Cardiac muscle cell (in vitro differentiated cells and primary cell): ENCODE measurements around the gene PLK4. TPM values are rescaled to one million over a fixed set of nuclear protein-coding genes. Genes with fewer than 3 reads are reported as not detected.

Experiments
- DNase-seq, 2 donors: peaks; one replicate each; pipeline versions ENCODE4 v3.0.0 to v3.0.0-alpha.2; 2010 to 2017; ENCODE audit warnings: low read depth in 1 of 2, low spot score in 1 of 2
- H3K27ac ChIP-seq: fragments of 200-600 bp; sonication (generic); 2 replicates; pipeline ENCODE4 v1.5.1; 2016
- H3K27me3 ChIP-seq: fragments of 200-600 bp; sonication (generic); 2 replicates; pipeline ENCODE4 v1.6.0; 2016; ENCODE audit warnings: control low read depth
- H3K36me3 ChIP-seq: fragments of 200-600 bp; sonication (generic); 2 replicates; pipeline ENCODE4 v1.5.1; 2016; ENCODE audit warnings: control low read depth
- H3K4me1 ChIP-seq: fragments of 200-600 bp; sonication (generic); 2 replicates; pipeline ENCODE4 v1.8.1; 2017; ENCODE audit warnings: low read depth, mild to moderate bottlenecking, mixed run types
- H3K4me3 ChIP-seq: fragments of 200-600 bp; sonication (generic); 2 replicates; pipeline ENCODE4 v1.5.1; 2016; ENCODE audit warnings: mild to moderate bottlenecking
- H3K9me3 ChIP-seq: fragments of 200-600 bp; sonication (generic); 2 replicates; pipeline ENCODE4 v1.5.1; 2017; ENCODE audit warnings: low read depth, mild to moderate bottlenecking, control low read depth
- CTCF ChIP-seq: IDR thresholded peaks from 2 replicates; pipeline ENCODE4 v1.5.1; 2012; ENCODE audit warnings: low read depth, mild to moderate bottlenecking, low read length
- polyA plus RNA-seq: library from polyadenylated mRNA; unstranded; fragments of >200 nt; fragmentation: Nextera tagmentation; extraction: Ambion mirVana; gene quantifications from 2 replicates; pipeline ENCODE4 v1.2.1, GENCODE V29; 2016
- total RNA-seq: library from RNA; depleted of rRNA; stranded (reverse); fragments of >200 nt; gene quantifications from 2 replicates; pipeline ENCODE4 v1.2.3, GENCODE V29; 2016

Gene PLK4
- total and polyA plus RNA-seq, 2 experiments from 2014 or later = 5.2 to 13.0 TPM

- Histone ChIP-seq H3K4me1 (no peaks in the 10 kb centered on the region), H3K36me3 (peaks cover 8% of the 10 kb centered on the region), H3K9me3 (no peaks in the 10 kb centered on the region), H3K4me3 (no peak overlapping the region), H3K27me3 (no peaks in the 10 kb centered on the region), H3K27ac (no peak overlapping the region)
- peak in 1 of 2 donors; percentile 35 for DNase-seq
- TF ChIP-seq CTCF = no peak
These were observed 56.3 kb downstream of the PLK4 start for GRCh38 chr4:127936974-127937373.

Other genes with a start within 250 kb of the PLK4 start
- gene INTU, start 247.9 kb upstream of the PLK4 start, total RNA-seq = 5.0 and 18.0 TPM in 2 replicates
- gene INTU, start 247.9 kb upstream of the PLK4 start, polyA plus RNA-seq = 3.9 and 10.8 TPM in 2 replicates
- not detected in 2 replicates for gene SLC25A31, start 150.5 kb upstream of the PLK4 start, total RNA-seq
- gene SLC25A31, start 150.5 kb upstream of the PLK4 start, polyA plus RNA-seq = 0.21 and 0.23 TPM in 2 replicates
- gene HSPA4L, start 98.6 kb upstream of the PLK4 start, total RNA-seq = 2.2 and 2.4 TPM in 2 replicates
- 2.6 and 4.3 TPM in 2 replicates for gene HSPA4L, start 98.6 kb upstream of the PLK4 start, polyA plus RNA-seq
- gene MFSD8, start 84.3 kb downstream of the PLK4 start, total RNA-seq = 10.5 and 18.4 TPM in 2 replicates
- 20.4 and 23.6 TPM in 2 replicates for gene MFSD8, start 84.3 kb downstream of the PLK4 start, polyA plus RNA-seq
- gene ABHD18, start 84.5 kb downstream of the PLK4 start, total RNA-seq = 16.7 and 18.8 TPM in 2 replicates
- 21.5 and 35.1 TPM in 2 replicates for gene ABHD18, start 84.5 kb downstream of the PLK4 start, polyA plus RNA-seq
- 10.9 and 16.7 TPM in 2 replicates for gene LARP1B, start 180.4 kb downstream of the PLK4 start, total RNA-seq
- 5.8 and 12.2 TPM in 2 replicates for gene LARP1B, start 180.4 kb downstream of the PLK4 start, polyA plus RNA-seq